Bone marrow (tissue), 2 donors: Measurements from ENCODE around the gene MACROH2A2.
A peak's percentile ranks its signal among the peaks of the same experiment; 100 is the strongest.
"Not testable (repeated sequence)": the region's sequence is repeated elsewhere in the genome, so short reads cannot be mapped to it uniquely, and the experiment has no call there.

Source experiments
- DNase-seq, 2 donors: peaks; one replicate each; lab custom pipeline; 2025; lab: John Stamatoyannopoulos, UW

Gene MACROH2A2

GRCh38 chr10:70052462-70053217 is at the start of gene MACROH2A2:
Gene MACROH2A2, plus strand, starts transcription at chr10:70052846. Its CDS starts 22,813 bp downstream, at chr10:70075659.
- DNase-seq, result peak in 1 of 2 donors; percentile 18

GRCh38 chr10:70007116-70007820 is 45.4 kb upstream of the MACROH2A2 start:
- no peak for DNase-seq

DNA sequence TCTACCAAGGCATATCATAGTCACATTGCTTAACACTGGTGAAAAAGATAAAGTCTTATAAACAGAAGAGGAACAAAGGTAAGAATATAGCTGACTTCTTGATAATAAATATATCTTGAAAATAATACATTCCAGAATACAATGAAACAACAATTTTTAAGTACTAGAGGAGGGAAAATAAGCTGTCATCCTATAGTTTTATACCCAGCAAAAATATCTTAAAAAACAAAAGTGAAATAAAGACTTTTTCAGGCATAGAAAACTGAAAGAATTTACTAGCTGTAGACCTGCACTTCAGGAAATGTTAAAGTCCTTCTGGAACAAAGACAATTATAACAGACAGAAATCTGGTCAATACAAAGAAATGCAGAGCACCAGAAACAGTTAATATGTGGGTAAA is 21.4 kb upstream of the MACROH2A2 start:
- DNase-seq, result no peak

DNA sequence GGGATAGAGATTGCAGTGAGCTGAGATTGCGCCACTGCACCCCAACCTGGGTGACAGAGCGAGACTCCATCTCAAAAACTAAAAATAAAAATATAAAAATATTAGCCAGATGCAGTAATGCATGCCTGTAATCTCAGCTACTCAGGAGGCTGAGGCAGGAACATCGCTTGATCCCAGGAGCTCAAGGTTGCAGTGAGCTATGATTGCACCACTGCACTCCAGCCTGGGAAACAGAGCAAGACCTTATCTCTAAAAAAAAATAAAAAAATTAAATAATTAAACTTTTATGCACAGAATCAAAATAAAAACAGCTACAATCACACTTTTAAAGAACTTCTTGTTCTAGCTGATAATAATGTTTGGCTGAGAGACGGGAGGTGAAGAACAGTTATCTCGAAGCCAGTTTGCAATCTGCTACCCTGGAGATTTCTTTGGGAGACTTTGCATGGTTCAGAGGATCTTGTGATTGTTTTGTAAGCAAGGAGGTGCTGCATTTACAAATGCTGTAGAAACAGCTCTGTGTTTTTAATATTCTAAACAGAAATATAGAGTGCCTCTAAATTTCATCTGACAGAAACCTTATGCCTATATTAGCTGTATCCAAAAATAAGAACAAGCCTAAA is 19.9 kb upstream of the MACROH2A2 start:
- DNase-seq, result no peak

DNA sequence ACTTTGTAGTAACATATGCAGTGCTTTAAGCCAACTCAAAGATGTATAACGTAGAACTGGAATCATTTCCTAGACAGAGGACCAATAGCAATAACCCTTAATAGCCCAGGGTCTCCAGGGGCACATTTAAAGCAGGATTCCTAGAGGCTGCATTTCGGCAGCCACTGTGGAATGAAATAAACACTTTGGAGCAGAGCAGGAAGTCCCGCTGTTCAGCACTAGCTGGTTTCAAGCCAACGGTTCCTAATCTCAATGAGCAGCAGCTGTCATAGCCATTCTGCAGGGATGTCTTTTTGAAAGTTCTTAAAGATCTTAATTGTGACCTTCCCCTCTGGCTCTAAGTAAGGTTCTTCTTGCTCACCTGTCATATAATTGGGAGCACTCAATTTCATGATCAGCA is 18.4 kb upstream of the MACROH2A2 start:
- no peak for DNase-seq

DNA sequence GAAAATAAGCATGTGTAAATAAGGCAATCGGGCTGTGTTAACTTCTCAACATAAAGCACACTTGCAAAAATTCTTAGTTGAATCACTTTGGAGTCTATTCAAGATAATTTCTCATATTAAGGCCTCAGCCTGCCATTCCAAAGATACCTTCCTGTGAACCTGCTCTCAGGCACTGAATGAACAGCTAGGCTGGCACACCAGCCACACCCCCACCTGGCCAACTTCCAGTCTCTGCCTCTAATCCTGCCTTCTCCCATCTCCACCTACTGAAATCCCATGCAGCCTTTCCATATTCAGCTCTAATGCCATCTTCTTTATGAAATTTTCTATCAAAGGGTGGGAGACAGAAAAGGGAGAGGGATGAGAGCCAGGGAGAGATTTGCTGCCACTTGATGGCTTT is 17.1 kb upstream of the MACROH2A2 start:
- DNase-seq, result no peak

- DNase-seq, result no peak
Observed at GRCh38 chr10:70038923-70039322, 13.7 kb upstream of the MACROH2A2 start.

- DNase-seq, result no peak
Observed at GRCh38 chr10:70041016-70041415, 11.6 kb upstream of the MACROH2A2 start.

GRCh38 chr10:70041739-70042138 is 10.9 kb upstream of the MACROH2A2 start:
- DNase-seq, result not testable (repeated sequence)

DNA sequence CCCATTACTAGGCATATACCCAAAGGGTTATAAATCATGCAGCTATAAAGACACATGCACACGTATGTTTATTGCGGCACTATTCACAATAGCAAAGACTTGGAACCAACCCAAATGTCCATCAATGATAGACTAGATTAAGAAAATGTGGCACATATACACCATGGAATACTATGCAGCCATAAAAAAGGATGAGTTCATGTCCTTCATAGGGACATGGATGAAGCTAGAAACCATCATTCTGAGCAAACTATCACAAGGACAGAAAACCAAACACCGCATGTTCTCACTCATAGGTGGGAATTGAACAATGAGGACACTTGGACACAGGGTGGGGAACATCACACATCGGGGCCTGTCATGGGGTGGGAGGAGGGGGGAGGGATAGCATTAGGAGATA is 5.6 kb upstream of the MACROH2A2 start:
- DNase-seq, result not testable (repeated sequence)

- no peak for DNase-seq
Observed at GRCh38 chr10:70048030-70048723, 4.5 kb upstream of the MACROH2A2 start.

DNA sequence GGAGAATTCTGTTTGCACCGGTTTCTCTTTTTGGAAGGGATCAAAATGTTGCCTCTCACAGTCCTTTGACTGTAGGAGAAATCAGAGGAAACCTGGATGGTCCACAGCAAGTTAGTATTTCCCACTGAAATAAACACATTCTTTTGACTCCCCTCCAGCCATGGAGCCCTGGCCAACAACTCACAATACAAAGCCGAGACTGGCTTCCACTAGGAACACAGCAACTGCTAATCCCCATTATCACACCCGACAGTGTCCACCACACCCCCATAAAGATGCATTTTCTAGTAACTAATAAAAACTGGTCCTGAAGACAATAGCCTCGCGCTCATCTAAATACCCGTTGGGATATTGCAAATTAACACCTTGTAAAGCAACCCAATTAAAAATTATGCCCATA is 798 bp upstream of the MACROH2A2 start:
- no peak for DNase-seq

- peak in 1 of 2 donors; percentile 41 for DNase-seq
Observed at GRCh38 chr10:70053218-70053840, 683 bp downstream of the MACROH2A2 start.

DNA sequence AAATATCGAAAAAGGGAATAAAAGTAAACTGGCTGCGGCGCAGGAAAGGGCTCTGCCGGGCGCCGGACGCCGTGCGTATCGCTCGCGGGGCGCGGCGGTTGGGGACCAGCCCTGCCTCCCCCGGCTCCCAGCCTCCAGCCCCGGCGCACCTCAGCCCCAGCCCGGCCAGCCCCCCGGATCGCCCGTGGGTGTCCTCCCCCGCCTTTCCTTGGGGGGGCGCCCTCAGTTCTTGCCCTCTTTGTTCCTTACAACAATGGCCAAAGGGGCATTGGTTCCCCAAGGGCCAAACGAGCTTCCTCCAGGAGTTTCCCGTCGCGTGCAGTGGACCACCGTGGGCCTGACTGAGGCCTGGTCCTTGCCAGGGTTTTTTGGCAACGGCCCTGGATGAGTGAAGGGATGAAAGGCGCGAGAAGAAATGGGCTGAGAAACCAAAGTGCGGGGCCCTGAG is 1.2 kb downstream of the MACROH2A2 start:
- peak in 1 of 2 donors; percentile 32 for DNase-seq

DNA sequence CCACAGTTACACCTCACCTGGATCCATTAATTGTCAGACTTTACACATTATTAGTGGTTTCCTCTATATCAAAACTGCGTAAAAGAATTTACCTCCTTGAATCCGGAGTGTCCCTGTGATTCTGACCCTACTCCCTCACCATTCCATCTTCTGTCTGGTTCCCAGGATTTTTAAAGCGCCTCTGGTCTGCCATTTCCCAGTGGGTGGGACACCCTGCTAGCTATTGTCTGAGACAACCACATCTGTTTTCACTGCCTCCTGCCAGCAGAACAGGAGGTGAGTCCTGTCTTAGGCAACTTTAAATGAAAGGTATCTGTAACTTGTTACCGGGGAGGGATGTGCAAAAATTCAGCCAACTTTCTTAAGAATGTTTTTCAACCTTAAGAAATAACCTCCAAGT is 2.3 kb downstream of the MACROH2A2 start:
- DNase-seq, result no peak

GRCh38 chr10:70055550-70055949 is 2.9 kb downstream of the MACROH2A2 start:
- no peak for DNase-seq

GRCh38 chr10:70057306-70057705 is 4.7 kb downstream of the MACROH2A2 start:
- DNase-seq, result no peak

DNA sequence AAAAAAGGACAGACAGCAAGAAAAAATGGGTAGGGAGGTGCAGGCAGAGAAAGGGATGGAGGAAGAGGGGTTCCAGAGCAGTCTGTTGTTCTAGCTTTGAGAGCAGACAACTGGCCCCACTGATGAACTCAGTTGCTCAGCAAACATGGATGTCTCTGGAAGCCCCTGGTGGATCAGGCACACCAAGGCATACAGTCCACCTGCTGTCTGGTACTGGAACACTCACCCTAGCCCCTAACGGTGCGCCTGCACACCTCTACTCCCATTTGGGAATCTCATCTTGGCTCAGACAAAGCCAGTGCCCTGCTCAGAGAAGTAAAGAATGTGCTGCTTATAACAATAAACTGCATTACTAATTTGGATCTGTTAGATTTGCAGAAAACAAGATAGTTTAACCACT is 7.7 kb downstream of the MACROH2A2 start:
- no peak for DNase-seq

- no peak for DNase-seq
Observed at GRCh38 chr10:70063418-70064098, 10.9 kb downstream of the MACROH2A2 start.

- no peak for DNase-seq
Observed at GRCh38 chr10:70064486-70064885, 11.8 kb downstream of the MACROH2A2 start.

DNA sequence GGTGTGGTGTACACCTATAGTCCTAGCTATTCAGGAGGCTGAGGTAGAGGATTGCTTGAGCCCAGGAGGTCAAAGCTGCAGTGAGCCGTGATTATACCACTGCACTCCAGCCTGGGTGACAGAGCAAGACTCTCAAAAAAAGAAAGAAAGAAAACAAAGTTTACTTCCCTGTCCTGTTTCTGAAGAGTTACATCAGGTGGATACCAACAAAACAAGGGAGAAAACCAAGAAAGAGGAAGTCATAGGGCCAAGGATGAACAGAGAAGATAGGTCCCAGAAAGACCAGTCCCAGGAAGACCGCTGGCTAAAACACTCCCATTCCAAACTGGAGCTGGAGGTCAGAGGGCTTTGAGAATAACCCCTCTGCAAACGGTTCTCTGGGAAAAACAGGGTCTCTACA is 13.5 kb downstream of the MACROH2A2 start:
- no peak for DNase-seq
